H54 (cell line): ENCODE measurements around the gene TDRD3.
"Not testable (repeated sequence)": the region's sequence is repeated elsewhere in the genome, so short reads cannot be mapped to it uniquely, and the experiment has no call there.

Source experiments
- DNase-seq: peaks from one replicate; pipeline ENCODE4 v3.0.0; 2011; ENCODE audit warnings: low spot score, mixed read lengths; ENCODE audit not compliant: insufficient read length
- FAIRE-seq: peaks from 3 replicates; lab custom pipeline; 2011; peaks lifted over from hg19 to GRCh38; lab: Jason Lieb, UNC
- POLR2A ChIP-seq: IDR thresholded peaks from 2 replicates; pipeline ENCODE4 v1.6.1; 2011; ENCODE audit warnings: low read depth, mild to moderate bottlenecking, low read length

The TDRD3 gene

DNA sequence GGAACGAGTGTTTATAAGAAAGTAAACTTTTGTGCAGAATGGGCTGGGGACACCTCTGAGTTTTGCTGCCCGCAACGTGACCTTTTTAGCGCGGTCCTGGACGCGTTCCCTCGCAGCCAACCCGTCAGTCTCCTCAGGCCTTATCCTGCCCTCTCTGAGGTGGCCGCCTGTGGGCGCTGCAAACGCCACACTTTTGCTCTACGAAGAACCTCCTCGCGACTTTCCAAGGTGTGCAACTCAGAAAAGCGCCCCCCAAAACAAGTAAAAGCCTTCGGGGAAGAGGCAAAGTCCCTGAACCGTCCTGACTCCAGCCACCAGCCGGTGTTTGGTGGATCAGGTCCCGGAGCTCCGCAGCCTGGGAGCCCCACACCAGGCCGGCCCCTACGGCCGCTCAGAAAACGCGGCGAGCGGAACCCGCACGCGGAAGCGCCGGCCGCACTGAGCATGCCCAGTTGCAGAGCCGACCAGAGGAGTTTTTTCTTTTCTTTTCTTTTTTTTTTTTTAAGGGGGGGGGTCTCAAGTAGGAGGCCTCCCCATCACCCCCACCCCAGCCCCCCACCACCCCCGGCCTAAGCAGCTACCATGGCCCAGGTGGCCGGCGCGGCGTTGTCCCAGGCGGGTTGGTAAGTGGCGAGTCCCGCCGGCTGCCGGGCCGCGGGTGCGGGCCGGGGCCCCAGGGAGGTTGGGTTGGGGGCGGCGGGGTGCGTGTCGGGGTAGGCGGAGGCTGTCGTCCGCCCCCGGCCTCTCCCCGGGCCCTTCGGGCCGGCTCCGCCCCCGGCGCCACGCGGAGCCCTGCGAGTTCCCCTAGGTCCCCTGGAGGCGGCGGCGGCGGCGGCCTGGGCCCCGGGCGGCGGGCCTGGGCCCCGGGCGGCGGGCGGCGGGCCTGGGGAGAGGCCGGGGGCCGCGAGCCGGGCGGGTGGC lies at the start of gene TDRD3:
Gene TDRD3 (plus strand): TSS at position 438 of the 921 bp plus-strand sequence. CDS start 145 bp downstream, at position 583.
- DNase-seq = peak; percentile 71
- peak; percentile 52 for TF ChIP-seq POLR2A
- FAIRE-seq = peak; percentile 73

DNA sequence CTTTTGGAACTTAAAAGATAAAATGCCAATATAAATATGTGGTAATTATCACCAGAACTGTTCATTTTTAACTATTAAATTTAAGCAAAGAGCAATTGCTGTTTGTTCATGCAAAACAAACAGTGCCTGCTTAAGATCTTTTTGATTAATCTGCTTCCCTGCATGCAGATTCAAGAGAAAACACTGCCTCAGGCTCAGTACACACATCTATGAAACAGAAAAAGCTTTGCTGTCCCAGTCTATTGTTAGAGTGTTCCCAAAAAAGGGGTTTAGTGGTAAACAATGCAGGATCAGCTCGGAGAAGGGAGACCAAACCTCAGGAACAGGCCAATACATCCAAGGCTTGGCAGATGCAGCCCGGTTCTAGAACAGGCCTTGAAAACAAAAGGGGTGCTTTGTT lies 49.3 kb upstream of the TDRD3 start:
- DNase-seq (no peak), FAIRE-seq (no peak)
- TF ChIP-seq POLR2A = no peak

DNA sequence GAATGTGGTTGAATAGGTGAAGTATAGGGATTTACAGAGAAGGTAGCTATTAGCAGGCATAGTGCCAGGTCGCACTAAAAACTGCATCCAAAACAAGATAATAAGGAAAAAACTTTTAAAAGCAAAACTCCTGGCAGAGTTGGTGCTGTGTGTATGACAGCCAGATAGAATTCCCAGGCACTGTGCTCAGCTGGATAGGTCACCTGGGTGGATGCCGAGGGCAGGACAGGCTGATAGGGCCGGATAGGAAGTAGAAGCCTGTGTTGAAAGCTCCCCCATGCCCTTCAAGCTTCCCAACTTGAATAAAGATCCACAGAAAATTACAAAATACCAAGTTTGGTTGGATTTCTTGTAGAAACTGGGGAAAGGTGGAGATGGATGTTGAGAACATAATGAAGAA lies 48.9 kb upstream of the TDRD3 start:
- FAIRE-seq (no peak), DNase-seq (no peak)
- TF ChIP-seq POLR2A = no peak

DNA sequence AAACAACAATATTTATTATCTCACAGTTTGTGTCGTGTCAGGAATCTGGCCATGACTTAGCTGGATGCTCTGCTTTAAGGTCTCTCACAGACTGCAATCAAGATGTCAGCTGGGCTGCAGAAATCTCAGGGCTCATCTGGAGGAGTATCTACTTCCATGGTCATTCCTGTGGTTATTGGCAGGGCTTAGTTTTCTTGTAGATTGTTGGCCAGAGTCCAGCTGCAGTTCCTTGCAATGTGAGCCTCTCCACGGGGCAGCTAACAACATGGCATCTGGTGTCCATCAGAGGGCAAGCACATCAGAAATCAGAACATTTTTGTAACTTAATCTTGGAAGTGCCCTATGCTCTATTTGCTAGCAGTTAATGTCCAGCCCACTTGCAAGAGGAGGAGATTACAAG lies 45.7 kb upstream of the TDRD3 start:
- TF ChIP-seq POLR2A = no peak
- DNase-seq = no peak
- FAIRE-seq = no peak

DNA sequence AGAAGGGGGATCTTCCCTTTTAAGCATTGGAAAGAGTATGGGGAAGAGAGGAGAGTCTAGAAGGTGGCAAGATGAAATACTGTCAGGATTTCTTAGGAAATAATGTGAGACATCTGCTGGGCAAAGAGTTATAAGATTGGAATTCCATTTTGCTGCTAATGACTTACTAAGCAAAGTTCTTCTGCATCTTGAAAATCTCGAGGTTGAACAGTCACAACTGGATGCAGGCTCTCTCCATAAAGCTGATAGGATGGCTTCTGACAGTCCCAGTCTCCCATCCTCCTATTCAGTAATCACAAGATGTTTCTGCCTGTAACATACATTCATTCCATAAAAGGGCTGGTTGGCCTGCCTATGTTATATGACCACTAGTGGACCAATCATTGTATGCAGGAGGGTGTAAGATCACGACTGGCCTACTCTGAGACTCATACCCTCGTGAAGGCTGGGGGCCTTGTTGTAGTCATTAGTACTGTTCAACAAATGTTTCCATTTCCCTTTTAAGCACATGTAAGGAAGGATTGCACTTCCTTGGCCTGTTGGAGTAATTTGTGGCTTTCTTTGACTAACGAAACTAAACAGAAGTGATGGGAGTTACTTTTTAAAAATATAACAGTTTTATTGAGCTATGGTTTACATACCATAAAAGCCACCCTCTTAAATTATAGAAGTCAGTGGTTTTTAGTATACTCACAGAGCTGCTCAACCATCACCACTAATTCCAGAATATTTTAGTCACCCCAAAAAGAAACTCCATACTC lies 45.0 kb upstream of the TDRD3 start:
- no peak for FAIRE-seq
- no peak for TF ChIP-seq POLR2A
- no peak for DNase-seq

DNA sequence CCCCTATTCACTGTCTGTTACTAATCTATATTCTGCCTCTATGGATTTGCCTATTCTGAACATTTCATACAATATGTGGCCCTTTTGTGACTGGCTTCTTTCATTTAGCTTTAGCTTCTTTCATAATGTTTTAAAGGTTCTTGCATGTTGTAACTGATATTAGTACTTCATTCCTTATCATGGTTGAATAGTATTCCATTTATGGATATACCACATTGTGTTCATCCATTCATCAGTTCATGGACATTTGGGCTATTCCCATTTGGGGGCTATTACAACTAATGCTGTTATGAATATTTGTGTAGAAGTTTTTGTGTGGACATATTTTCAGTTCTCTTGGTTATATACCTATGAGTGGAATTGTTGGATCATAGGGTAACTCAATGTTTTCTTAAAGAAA lies 44.4 kb upstream of the TDRD3 start:
- DNase-seq (no peak), FAIRE-seq (no peak)
- TF ChIP-seq POLR2A = no peak

DNA sequence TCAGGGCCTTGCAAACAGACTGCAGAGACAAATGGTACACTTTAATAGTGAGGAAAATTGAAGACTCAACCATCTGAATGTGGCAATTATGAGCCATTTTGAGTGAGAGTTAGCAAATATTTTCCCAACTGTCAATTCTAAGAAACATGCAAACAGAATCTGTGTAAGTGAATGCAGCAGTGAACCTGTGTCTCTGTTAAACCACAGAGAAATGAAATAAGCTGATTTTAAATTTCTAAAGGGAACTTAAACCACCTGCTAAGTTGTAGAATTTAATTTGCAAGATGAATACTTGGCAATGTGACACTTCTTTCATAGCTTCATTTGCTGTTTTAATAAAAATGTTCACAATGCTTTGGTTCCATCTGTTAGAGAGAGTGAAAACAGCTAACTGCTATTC lies 42.0 kb upstream of the TDRD3 start:
- DNase-seq (no peak), FAIRE-seq (no peak)
- TF ChIP-seq POLR2A = no peak

DNA sequence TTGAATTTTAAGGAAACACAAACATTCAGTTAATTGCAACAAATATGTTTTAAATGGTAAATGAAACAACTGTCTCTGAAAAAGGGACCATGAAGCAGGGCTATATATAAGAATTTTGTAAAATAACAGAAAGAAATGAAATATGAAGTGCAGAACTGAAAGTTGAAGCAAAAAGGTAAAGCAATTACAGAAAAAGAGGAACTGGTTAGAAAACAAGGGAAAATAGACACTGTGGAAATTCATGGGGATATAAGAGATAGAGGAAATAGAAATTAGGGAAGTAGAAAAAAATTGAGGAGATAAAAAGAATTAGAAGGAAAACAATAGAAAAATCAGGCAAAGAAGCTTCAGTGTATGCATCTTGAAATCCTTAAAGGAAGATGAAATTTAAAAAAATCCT lies 40.0 kb upstream of the TDRD3 start:
- no peak for TF ChIP-seq POLR2A
- no peak for FAIRE-seq
- no peak for DNase-seq

DNA sequence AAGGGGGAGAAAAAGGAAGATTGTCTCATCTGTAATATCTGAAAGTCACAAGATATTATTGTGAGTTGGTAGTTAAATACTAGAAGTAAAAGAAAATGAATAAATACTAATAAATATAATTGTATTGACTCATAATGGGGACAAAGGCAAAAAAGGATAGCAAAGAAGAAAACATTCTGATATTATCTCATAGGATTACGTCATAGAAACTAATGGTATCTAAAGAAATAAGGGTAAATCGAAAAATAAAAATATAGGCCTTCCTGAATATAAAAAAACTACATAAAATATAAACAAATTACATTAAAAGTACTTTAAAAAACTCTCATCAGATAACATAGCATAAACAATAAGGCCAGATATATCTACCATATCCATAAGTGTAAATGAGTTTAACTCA lies 38.6 kb upstream of the TDRD3 start:
- no peak for FAIRE-seq
- DNase-seq = no peak
- TF ChIP-seq POLR2A = no peak

DNA sequence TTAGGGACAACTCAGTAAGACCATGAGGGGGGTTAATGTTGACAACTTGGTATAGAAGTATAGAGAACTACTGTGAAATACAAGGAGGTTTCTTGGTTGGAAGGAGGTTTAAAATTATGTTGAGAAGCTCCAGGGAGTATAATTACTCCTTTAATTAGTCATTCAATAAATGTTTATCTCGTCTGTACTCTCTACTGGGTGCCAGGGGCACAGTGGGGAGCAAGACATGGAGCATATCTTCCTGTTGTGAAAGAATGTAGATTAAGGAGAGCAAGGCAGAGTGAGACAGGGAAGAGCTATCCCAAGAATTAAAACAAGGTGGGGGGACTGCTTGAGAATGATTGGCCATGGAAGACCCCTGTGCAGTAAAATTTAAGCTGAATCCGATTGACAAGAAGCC lies 33.7 kb upstream of the TDRD3 start:
- FAIRE-seq = no peak
- DNase-seq = no peak
- TF ChIP-seq POLR2A = no peak

DNA sequence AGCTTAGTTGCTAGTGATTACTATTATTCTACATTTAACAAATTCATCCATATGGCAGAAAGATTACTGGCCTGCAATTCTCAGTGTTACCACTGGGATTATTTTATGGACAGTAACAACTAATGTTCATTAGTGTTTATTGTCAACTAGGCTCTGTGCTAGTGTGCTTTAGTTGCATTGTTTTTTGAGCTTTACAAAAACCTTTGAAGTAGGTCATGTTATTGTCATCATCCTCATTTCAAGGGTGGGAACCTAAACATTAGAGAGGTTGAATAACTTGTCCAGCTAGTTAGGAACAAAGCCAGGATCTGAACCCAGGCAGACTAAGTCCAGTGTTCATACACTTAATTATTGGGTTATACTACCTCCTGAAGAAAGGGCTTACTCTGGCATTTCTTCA lies 27.8 kb upstream of the TDRD3 start:
- TF ChIP-seq POLR2A = no peak
- FAIRE-seq = no peak
- DNase-seq = no peak

DNA sequence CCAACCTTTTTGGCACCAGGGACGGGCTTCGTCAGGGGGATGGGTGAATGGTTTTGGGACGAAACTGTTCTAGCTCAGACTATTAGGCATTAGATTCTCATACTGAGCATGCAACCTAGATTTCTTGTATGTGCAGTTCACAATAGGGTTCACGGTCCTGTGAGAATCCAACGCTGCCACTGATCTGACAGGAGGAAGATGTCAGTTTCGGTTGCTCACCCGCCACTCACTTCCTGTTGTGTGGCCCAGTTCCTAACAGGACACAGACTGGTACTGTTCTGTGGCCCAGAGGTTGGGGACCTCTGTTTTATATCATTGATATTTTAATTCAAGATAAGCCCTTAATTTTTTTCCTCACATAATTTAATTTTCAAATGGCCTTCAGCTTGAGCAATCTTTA lies 26.7 kb upstream of the TDRD3 start:
- DNase-seq (no peak), FAIRE-seq (no peak)
- no peak for TF ChIP-seq POLR2A

DNA sequence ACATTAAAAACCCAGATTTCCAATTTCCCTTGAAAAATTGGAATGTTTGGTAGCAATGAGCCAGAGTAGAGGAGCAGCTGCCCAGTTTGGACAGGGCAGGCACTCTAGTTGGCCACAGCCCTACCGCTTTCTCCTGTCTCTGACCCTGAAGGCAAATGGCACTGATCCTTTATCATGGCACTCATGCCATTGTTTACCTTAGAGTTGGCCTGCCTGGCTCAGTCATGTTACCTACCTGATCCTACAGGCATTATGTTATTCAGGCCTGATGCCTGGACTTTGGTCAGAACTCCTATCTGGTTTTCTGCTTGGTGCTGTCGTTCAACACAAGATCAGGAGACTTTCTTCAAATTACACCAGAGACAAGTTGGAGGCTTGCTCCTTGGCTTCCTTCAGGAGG lies 24.9 kb upstream of the TDRD3 start:
- DNase-seq (no peak), FAIRE-seq (no peak)
- TF ChIP-seq POLR2A = no peak

DNA sequence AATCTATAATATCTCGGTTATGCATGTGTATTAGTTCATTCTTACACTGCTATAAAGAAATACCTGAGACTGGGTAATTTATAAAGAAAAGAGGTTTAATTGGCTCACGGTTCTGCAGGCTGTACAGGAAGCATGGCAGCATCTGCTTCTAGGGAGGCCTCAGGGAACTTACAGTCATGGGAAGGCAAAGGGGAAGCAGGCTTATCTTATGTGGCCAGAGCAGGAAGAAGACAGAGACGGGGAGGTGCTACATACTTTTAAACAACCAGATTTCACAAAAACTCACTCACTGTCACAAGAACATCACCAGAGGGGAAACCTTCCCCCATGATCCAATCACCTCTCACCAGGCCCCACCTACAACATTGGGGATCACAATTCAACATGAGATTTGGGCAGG lies 17.7 kb upstream of the TDRD3 start:
- not testable (repeated sequence) for DNase-seq, FAIRE-seq

DNA sequence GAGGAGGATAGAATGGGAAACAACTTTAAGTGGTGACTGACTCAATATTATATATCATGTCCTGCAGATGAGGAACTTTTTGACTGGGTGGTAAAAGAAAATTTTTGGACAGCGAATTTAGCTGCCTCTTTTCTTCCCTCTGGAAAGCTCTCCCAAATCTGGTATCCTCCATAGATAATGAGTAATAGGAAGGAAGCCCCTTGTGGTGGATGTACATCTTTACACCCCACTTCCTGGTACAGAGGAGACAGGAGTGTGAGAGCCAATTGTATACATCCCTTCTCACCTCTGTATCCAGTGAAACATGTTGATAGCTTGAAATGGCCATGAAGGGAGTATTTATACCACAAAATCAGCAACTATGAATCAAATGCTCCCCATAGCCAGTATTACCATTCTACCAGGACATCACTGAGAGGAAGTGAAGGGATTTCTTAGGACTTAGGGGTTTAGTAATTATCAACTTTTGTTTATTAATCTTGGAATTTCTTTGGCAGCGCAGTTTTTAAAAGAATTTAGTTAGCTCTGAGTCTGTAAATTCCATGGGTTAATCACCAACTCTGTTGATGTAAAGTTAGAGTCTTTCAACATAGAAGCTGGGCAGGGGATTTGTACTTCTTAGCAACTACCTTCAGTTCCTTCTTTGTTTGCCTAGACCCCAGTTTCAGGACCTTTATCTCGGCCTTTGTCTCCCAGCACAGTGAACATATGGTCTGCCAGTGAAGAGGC lies 17.0 kb upstream of the TDRD3 start:
- DNase-seq (no peak), FAIRE-seq (no peak)
- TF ChIP-seq POLR2A = no peak
